ENCODE data around the gene SOX5.

Gene SOX5

GRCh38 chr12:23540572-23540971 is 408.9 kb downstream of the SOX5 start:
- Histone ChIP-seq H3K9me3 (ENCODE audit: control insufficient read depth, low read length) (no peaks in the 10 kb centered on the region), H3K4ac (ENCODE audit: low read depth in 1 of 2, low read length in 2 of 2) (no peak overlapping the region), H2BK120ac (ENCODE audit: low read depth, low read length) (no peak overlapping the region), H3K4me3 (ENCODE audit: insufficient read depth in 1 of 2, low read depth in 1 of 2, low read length in 2 of 2) (no peak overlapping the region), H3K79me1 (replicated peaks; ENCODE audit: low read length, poor library complexity, severe bottlenecking) (no peaks in the 10 kb centered on the region), H2BK15ac (ENCODE audit: low read depth, poor library complexity, severe bottlenecking) (no peak overlapping the region), H3K14ac (ENCODE audit: low read length in 2 of 2) (no peak overlapping the region), H2BK5ac (ENCODE audit: low read depth, low read length, poor library complexity, severe bottlenecking) (no peak overlapping the region), H3K9ac (ENCODE audit: low read length) (no peak overlapping the region), H3K27ac (ENCODE audit: low read length, poor library complexity, severe bottlenecking) (no peak overlapping the region), H3K23ac (ENCODE audit: low read length in 2 of 2) (no peak overlapping the region), H3K4me1 (ENCODE audit: control insufficient read depth, insufficient read depth, low read depth, low read length) (no peaks in the 10 kb centered on the region), H3K18ac (ENCODE audit: low read depth in 1 of 2, low read length in 2 of 2) (no peak overlapping the region), H2BK12ac (ENCODE audit: low read length in 2 of 2) (no peak overlapping the region), H2AFZ (ENCODE audit: low read depth, low read length) (no peak overlapping the region), H3K36me3 (ENCODE audit: control insufficient read depth in 1 of 2, insufficient read depth in 2 of 2, low read depth in 1 of 2, low read length in 2 of 2) (no peaks in the 10 kb centered on the region), H3K4me2 (ENCODE audit: low read length, poor library complexity, severe bottlenecking) (no peak overlapping the region), H4K91ac (ENCODE audit: low read length) (no peak overlapping the region), H3K27me3 (ENCODE audit: control insufficient read depth in 1 of 2, insufficient read depth in 1 of 2, low read length in 2 of 2) (no peaks in the 10 kb centered on the region), H2AK5ac (ENCODE audit: low read length, severe bottlenecking) (no peak overlapping the region), H4K8ac (ENCODE audit: low read length) (no peak overlapping the region)
- no peak for DNase-seq
- WGBS: 83% methylated on average over 6 of the region's 7 CpGs

- no peaks in the 10 kb centered on the region for H3K79me1 ChIP-seq (replicated peaks; ENCODE audit: low read length, poor library complexity, severe bottlenecking)
- no peak overlapping the region for H4K91ac ChIP-seq (ENCODE audit: low read length)
- peaks cover 0 to 3% of the 10 kb centered on the region in 2 experiments for H3K36me3 ChIP-seq (ENCODE audit: control insufficient read depth in 1 of 2, insufficient read depth in 2 of 2, low read depth in 1 of 2, low read length in 2 of 2)
- H3K4ac ChIP-seq (ENCODE audit: low read depth in 1 of 2, low read length in 2 of 2): no peak overlapping the region
- H3K27ac ChIP-seq (ENCODE audit: low read length, poor library complexity, severe bottlenecking): no peak overlapping the region
- H3K9ac ChIP-seq (ENCODE audit: low read length): no peak overlapping the region
- no peaks in the 10 kb centered on the region for H3K4me1 ChIP-seq (ENCODE audit: control insufficient read depth, insufficient read depth, low read depth, low read length)
- H2BK15ac ChIP-seq (ENCODE audit: low read depth, poor library complexity, severe bottlenecking): no peak overlapping the region
- DNase-seq: no peak
- no peak overlapping the region for H2AFZ ChIP-seq (ENCODE audit: low read depth, low read length)
- no peak overlapping the region for H3K14ac ChIP-seq (ENCODE audit: low read length in 2 of 2)
- no peak overlapping the region for H3K4me2 ChIP-seq (ENCODE audit: low read length, poor library complexity, severe bottlenecking)
- H3K27me3 ChIP-seq (ENCODE audit: control insufficient read depth in 1 of 2, insufficient read depth in 1 of 2, low read length in 2 of 2): no peaks in the 10 kb centered on the region
- H3K4me3 ChIP-seq (ENCODE audit: insufficient read depth in 1 of 2, low read depth in 1 of 2, low read length in 2 of 2): no peak overlapping the region
- H2BK120ac ChIP-seq (ENCODE audit: low read depth, low read length): no peak overlapping the region
- no peak overlapping the region for H2BK5ac ChIP-seq (ENCODE audit: low read depth, low read length, poor library complexity, severe bottlenecking)
- peaks cover 2% of the 10 kb centered on the region for H3K9me3 ChIP-seq (ENCODE audit: control insufficient read depth, low read length)
- no peak overlapping the region for H3K23ac ChIP-seq (ENCODE audit: low read length in 2 of 2)
- H2AK5ac ChIP-seq (ENCODE audit: low read length, severe bottlenecking): no peak overlapping the region
- H4K8ac ChIP-seq (ENCODE audit: low read length): no peak overlapping the region
- H3K18ac ChIP-seq (ENCODE audit: low read depth in 1 of 2, low read length in 2 of 2): no peak overlapping the region
- H2BK12ac ChIP-seq (ENCODE audit: low read length in 2 of 2): no peak overlapping the region
- 98% methylated on average over 7 of the region's 7 CpGs for WGBS
These were observed 413.2 kb downstream of the SOX5 start for GRCh38 chr12:23536293-23536692.

GRCh38 chr12:23535441-23535840 is 414.0 kb downstream of the SOX5 start:
- Histone ChIP-seq H2BK15ac (ENCODE audit: low read depth, poor library complexity, severe bottlenecking) (no peak overlapping the region), H2BK5ac (ENCODE audit: low read depth, low read length, poor library complexity, severe bottlenecking) (no peak overlapping the region), H3K4me3 (ENCODE audit: insufficient read depth in 1 of 2, low read depth in 1 of 2, low read length in 2 of 2) (no peak overlapping the region), H4K8ac (ENCODE audit: low read length) (no peak overlapping the region), H2BK12ac (ENCODE audit: low read length in 2 of 2) (no peak overlapping the region), H3K36me3 (ENCODE audit: control insufficient read depth in 1 of 2, insufficient read depth in 2 of 2, low read depth in 1 of 2, low read length in 2 of 2) (peaks cover 0 to 3% of the 10 kb centered on the region in 2 experiments), H2AK5ac (ENCODE audit: low read length, severe bottlenecking) (no peak overlapping the region), H3K27ac (ENCODE audit: low read length, poor library complexity, severe bottlenecking) (no peak overlapping the region), H3K9me3 (ENCODE audit: control insufficient read depth, low read length) (peaks cover 2% of the 10 kb centered on the region), H3K79me1 (replicated peaks; ENCODE audit: low read length, poor library complexity, severe bottlenecking) (no peaks in the 10 kb centered on the region), H2AFZ (ENCODE audit: low read depth, low read length) (no peak overlapping the region), H3K9ac (ENCODE audit: low read length) (no peak overlapping the region), H3K4ac (ENCODE audit: low read depth in 1 of 2, low read length in 2 of 2) (no peak overlapping the region), H4K91ac (ENCODE audit: low read length) (no peak overlapping the region), H3K23ac (ENCODE audit: low read length in 2 of 2) (no peak overlapping the region), H3K4me1 (ENCODE audit: control insufficient read depth, insufficient read depth, low read depth, low read length) (no peaks in the 10 kb centered on the region), H3K18ac (ENCODE audit: low read depth in 1 of 2, low read length in 2 of 2) (no peak overlapping the region), H3K4me2 (ENCODE audit: low read length, poor library complexity, severe bottlenecking) (no peak overlapping the region), H3K14ac (ENCODE audit: low read length in 2 of 2) (no peak overlapping the region), H2BK120ac (ENCODE audit: low read depth, low read length) (no peak overlapping the region), H3K27me3 (ENCODE audit: control insufficient read depth in 1 of 2, insufficient read depth in 1 of 2, low read length in 2 of 2) (no peaks in the 10 kb centered on the region)
- 91% methylated on average over 1 of the region's 1 CpG for WGBS
- DNase-seq: no peak

GRCh38 chr12:23534196-23534595 is 415.3 kb downstream of the SOX5 start:
- Histone ChIP-seq H3K4ac (ENCODE audit: low read depth in 1 of 2, low read length in 2 of 2) (no peak overlapping the region), H3K9ac (ENCODE audit: low read length) (no peak overlapping the region), H3K79me1 (replicated peaks; ENCODE audit: low read length, poor library complexity, severe bottlenecking) (no peaks in the 10 kb centered on the region), H3K23ac (ENCODE audit: low read length in 2 of 2) (no peak overlapping the region), H2AFZ (ENCODE audit: low read depth, low read length) (no peak overlapping the region), H3K36me3 (ENCODE audit: control insufficient read depth in 1 of 2, insufficient read depth in 2 of 2, low read depth in 1 of 2, low read length in 2 of 2) (peaks cover 0 to 3% of the 10 kb centered on the region in 2 experiments), H4K91ac (ENCODE audit: low read length) (no peak overlapping the region), H3K4me2 (ENCODE audit: low read length, poor library complexity, severe bottlenecking) (no peak overlapping the region), H3K27ac (ENCODE audit: low read length, poor library complexity, severe bottlenecking) (no peak overlapping the region), H2BK120ac (ENCODE audit: low read depth, low read length) (no peak overlapping the region), H2BK5ac (ENCODE audit: low read depth, low read length, poor library complexity, severe bottlenecking) (no peak overlapping the region), H3K4me1 (ENCODE audit: control insufficient read depth, insufficient read depth, low read depth, low read length) (no peaks in the 10 kb centered on the region), H4K8ac (ENCODE audit: low read length) (no peak overlapping the region), H3K9me3 (ENCODE audit: control insufficient read depth, low read length) (peaks cover 2% of the 10 kb centered on the region), H3K18ac (ENCODE audit: low read depth in 1 of 2, low read length in 2 of 2) (no peak overlapping the region), H3K4me3 (ENCODE audit: insufficient read depth in 1 of 2, low read depth in 1 of 2, low read length in 2 of 2) (no peak overlapping the region), H2AK5ac (ENCODE audit: low read length, severe bottlenecking) (no peak overlapping the region), H2BK15ac (ENCODE audit: low read depth, poor library complexity, severe bottlenecking) (no peak overlapping the region), H3K14ac (ENCODE audit: low read length in 2 of 2) (no peak overlapping the region), H3K27me3 (ENCODE audit: control insufficient read depth in 1 of 2, insufficient read depth in 1 of 2, low read length in 2 of 2) (no peaks in the 10 kb centered on the region), H2BK12ac (ENCODE audit: low read length in 2 of 2) (no peak overlapping the region)
- no peak for DNase-seq
- whole genome bisulfite sequencing: 94% methylated on average over 7 of the region's 8 CpGs
